ENCODE data around the gene TTC28. TPM values are rescaled to one million over a fixed set of nuclear protein-coding genes. Genes with fewer than 3 reads are reported as not detected.

TTC28 gene
- total RNA-seq, 4 donors from 2014 or later = 10.2 to 23.8 (median 13.4) TPM

GRCh38 chr22:28444659-28445058 lies 235.0 kb downstream of the TTC28 start:
- no peak for TF ChIP-seq POLR2A (IDR thresholded peaks at IDR 0.05)
- TF ChIP-seq, protein P1, sequence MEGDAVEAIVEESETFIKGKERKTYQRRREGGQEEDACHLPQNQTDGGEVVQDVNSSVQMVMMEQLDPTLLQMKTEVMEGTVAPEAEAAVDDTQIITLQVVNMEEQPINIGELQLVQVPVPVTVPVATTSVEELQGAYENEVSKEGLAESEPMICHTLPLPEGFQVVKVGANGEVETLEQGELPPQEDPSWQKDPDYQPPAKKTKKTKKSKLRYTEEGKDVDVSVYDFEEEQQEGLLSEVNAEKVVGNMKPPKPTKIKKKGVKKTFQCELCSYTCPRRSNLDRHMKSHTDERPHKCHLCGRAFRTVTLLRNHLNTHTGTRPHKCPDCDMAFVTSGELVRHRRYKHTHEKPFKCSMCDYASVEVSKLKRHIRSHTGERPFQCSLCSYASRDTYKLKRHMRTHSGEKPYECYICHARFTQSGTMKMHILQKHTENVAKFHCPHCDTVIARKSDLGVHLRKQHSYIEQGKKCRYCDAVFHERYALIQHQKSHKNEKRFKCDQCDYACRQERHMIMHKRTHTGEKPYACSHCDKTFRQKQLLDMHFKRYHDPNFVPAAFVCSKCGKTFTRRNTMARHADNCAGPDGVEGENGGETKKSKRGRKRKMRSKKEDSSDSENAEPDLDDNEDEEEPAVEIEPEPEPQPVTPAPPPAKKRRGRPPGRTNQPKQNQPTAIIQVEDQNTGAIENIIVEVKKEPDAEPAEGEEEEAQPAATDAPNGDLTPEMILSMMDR (IDR thresholded peaks at IDR 0.05) = no peak
- no peak overlapping the region for H3K4me3 ChIP-seq (ENCODE audit: low read depth, poor library complexity, severe bottlenecking)
- intact Hi-C loops (cut with DNase I; ENCODE audit: low total_unique reads) = no loop called here
- DNase-seq (ENCODE audit: low spot score in 2 of 2) = no peak
- WGBS, 2 donors = 47 to 48% methylated on average over 5 of the region's 5 CpGs

- DNase-seq (ENCODE audit: low spot score in 2 of 2) = peak; percentile 70 to 91
- no peak overlapping the region for H3K4me3 ChIP-seq (ENCODE audit: low read depth, poor library complexity, severe bottlenecking)
- 2 to 3% methylated on average over 5 of the region's 5 CpGs for WGBS, 2 donors
- intact Hi-C loops (cut with DNase I; ENCODE audit: low total_unique reads) = no loop called here
- no peak for TF ChIP-seq POLR2A (IDR thresholded peaks at IDR 0.05)
- TF ChIP-seq, protein P1 (IDR thresholded peaks at IDR 0.05) = no peak
Observed at GRCh38 chr22:28443526-28443876, 236.1 kb downstream of the TTC28 start.

- intact Hi-C loops (cut with DNase I; ENCODE audit: low total_unique reads) = no loop called here
- DNase-seq (ENCODE audit: low spot score in 2 of 2) = peak in 1 of 2 donors; percentile 86
- TF ChIP-seq POLR2A (IDR thresholded peaks at IDR 0.05) = no peak
- TF ChIP-seq, protein P1 (IDR thresholded peaks at IDR 0.05) = no peak
- 0% methylated on average over 28 to 29 of the region's 29 CpGs for WGBS, 2 donors
- H3K4me3 ChIP-seq (ENCODE audit: low read depth, poor library complexity, severe bottlenecking) = peak overlapping the region; percentile 40
Observed at GRCh38 chr22:28442711-28443525, 236.7 kb downstream of the TTC28 start.

DNA sequence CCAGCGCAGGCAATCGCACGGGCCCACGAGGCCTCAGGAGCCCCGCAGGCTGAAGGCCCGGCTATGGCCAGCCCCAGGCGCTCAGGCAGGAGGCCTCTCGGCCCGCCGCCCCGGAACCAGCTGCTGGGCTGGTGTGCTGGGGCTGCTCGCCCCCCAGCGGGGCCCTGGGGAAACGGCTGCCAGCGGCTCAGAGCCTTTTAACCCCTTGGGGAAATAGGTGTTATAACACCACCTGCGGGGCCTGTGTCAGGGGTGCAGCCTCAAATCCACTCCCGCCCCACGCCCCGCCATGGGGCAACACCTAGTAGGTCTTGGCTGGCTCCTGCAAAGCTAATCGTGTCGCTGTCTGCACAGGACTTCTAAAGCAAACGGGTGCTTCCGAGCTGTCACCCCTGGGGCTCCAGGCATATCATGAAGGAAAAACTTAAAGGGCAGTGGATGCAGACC lies 237.4 kb downstream of the TTC28 start:
- TF ChIP-seq, protein P1 (IDR thresholded peaks at IDR 0.05) = no peak
- no peak for TF ChIP-seq POLR2A (IDR thresholded peaks at IDR 0.05)
- DNase-seq (ENCODE audit: low spot score in 2 of 2) = peak; percentile 42 to 91
- WGBS, 2 donors = 0 to 2% methylated on average over 11 to 19 of the region's 23 CpGs
- intact Hi-C loops (cut with DNase I; ENCODE audit: low total_unique reads) = no loop called here
- H3K4me3 ChIP-seq (ENCODE audit: low read depth, poor library complexity, severe bottlenecking) = peak overlapping the region; percentile 40

DNA sequence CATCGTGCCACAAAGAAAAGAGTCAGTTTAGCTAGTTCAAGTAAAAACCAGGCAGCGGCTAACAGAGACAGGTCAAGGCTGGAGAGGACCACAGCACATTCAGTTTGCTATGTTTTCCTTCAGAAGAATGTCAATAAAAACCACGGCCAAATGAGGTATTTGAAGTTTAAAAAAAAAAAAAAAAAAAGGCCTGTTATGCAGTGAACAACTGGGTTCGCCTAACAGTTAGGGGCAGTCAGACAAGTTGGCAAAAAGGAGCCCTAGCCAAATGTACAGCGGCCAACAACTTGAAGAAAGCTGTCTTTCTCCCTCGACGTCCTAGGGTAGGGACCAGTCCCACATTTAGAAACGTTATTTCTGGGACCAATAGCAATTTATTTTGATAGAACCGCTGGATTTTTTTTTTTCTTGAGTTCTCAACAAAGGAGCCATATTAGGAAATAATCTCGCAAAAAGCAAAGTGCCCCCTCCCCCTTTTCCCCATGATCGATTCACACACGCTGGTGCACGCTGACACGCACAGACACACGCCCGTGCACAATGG lies 237.8 kb downstream of the TTC28 start:
- WGBS, 2 donors = 16 to 17% methylated on average over 16 of the region's 16 CpGs
- intact Hi-C loops (cut with DNase I; ENCODE audit: low total_unique reads) = no loop called here
- H3K4me3 ChIP-seq (ENCODE audit: low read depth, poor library complexity, severe bottlenecking) = peak overlapping the region; percentile 40
- no peak for TF ChIP-seq POLR2A (IDR thresholded peaks at IDR 0.05)
- TF ChIP-seq, protein P1 (IDR thresholded peaks at IDR 0.05) = no peak
- DNase-seq (ENCODE audit: low spot score in 2 of 2) = no peak

Data from lower leg skin (tissue), 4 donors.